GM23338 (cell line): ENCODE data around the gene OBSCN. TPM values are rescaled to one million over a fixed set of nuclear protein-coding genes. Genes with fewer than 3 reads are reported as not detected.
"Not testable (repeated sequence)": the region's sequence is repeated elsewhere in the genome, so short reads cannot be mapped to it uniquely, and the experiment has no call there.

Experiments used
- ATAC-seq: fragments of 200-7000 bp; cut with Tn5 transposase; 3 replicates; pipeline ENCODE4 v1.9.1; 2020
- DNase-seq: peaks from one replicate; pipeline ENCODE4 v3.0.0-alpha.2; 2015; ENCODE audit warnings: low spot score
- H2AFZ ChIP-seq: fragments of 200-600 bp; sonication (generic); 2 replicates; pipeline ENCODE4 v1.8.0; 2016; ENCODE audit warnings: antibody characterized with exemption, mild to moderate bottlenecking, moderate library complexity
- H3F3A ChIP-seq: fragments of 200-600 bp; sonication (generic); replicated peaks from 2 replicates; pipeline ENCODE4 v1.8.0; 2017; ENCODE audit warnings: antibody characterized with exemption, mixed run types, low read depth
- H3K27ac ChIP-seq: fragments of 200-600 bp; sonication (generic); 2 replicates; pipeline ENCODE4 v1.6.1; 2016; ENCODE audit warnings: low read depth
- H3K27me3 ChIP-seq: fragments of 200-600 bp; sonication (generic); 2 replicates; pipeline ENCODE4 v1.8.0; 2016; ENCODE audit warnings: mild to moderate bottlenecking, mixed run types, moderate library complexity; ENCODE audit not compliant: insufficient read depth
- H3K36me3 ChIP-seq: fragments of 200-600 bp; sonication (generic); 2 replicates; pipeline ENCODE4 v1.8.0; 2016; ENCODE audit warnings: mild to moderate bottlenecking; ENCODE audit not compliant: insufficient read depth
- H3K4me1 ChIP-seq: fragments of 200-600 bp; sonication (generic); 2 replicates; pipeline ENCODE4 v1.8.0; 2016; ENCODE audit warnings: mild to moderate bottlenecking, moderate library complexity; ENCODE audit not compliant: insufficient read depth
- H3K4me2 ChIP-seq: fragments of 200-600 bp; sonication (generic); 2 replicates; pipeline ENCODE4 v1.7.1; 2017; ENCODE audit warnings: mixed run types
- H3K4me3 ChIP-seq: fragments of 200-600 bp; sonication (generic); 2 replicates; pipeline ENCODE4 v1.6.1; 2016; ENCODE audit warnings: mixed run types
- H3K79me2 ChIP-seq: fragments of 200-600 bp; sonication (generic); replicated peaks from 2 replicates; pipeline ENCODE4 v1.8.0; 2017; ENCODE audit warnings: mild to moderate bottlenecking; ENCODE audit not compliant: insufficient read depth
- H3K9me2 ChIP-seq: fragments of 200-600 bp; sonication (generic); 2 replicates; pipeline ENCODE4 v1.8.0; 2017; ENCODE audit not compliant: insufficient read depth
- H4K20me1 ChIP-seq: fragments of 200-600 bp; sonication (generic); replicated peaks from 2 replicates; pipeline ENCODE4 v1.8.0; 2017; ENCODE audit warnings: mild to moderate bottlenecking; ENCODE audit not compliant: insufficient read depth
- H3K27ac Mint-ChIP-seq: 2 replicates; pipeline ENCODE4 v1.8.0; 2020; ENCODE audit warnings: inconsistent platforms, mild to moderate bottlenecking, moderate library complexity, mixed read lengths
- H3K27me3 Mint-ChIP-seq: 3 replicates; pipeline ENCODE4 v1.8.0; 2022; ENCODE audit warnings: low read depth, mild to moderate bottlenecking, moderate library complexity, mixed read lengths, inconsistent platforms; ENCODE audit not compliant: insufficient read depth, poor library complexity
- H3K36me3 Mint-ChIP-seq: 3 replicates; pipeline ENCODE4 v1.8.0; 2021; ENCODE audit warnings: low read depth, mild to moderate bottlenecking, inconsistent platforms, moderate library complexity, mixed read lengths
- H3K4me1 Mint-ChIP-seq: 3 replicates; pipeline ENCODE4 v1.8.0; 2020; ENCODE audit warnings: mild to moderate bottlenecking, inconsistent platforms, mixed read lengths
- H3K4me3 Mint-ChIP-seq: 3 replicates; pipeline ENCODE4 v1.8.0; 2021; ENCODE audit warnings: moderate library complexity, mild to moderate bottlenecking, inconsistent platforms, mixed read lengths
- H3K9me3 Mint-ChIP-seq: 3 replicates; pipeline ENCODE4 v1.8.0; 2020; ENCODE audit warnings: moderate library complexity, mild to moderate bottlenecking, inconsistent platforms, mixed read lengths
- CREB1 ChIP-seq: fragments of 250-450 bp; sonication (Bioruptor Pico); IDR thresholded peaks from 2 replicates; pipeline ENCODE4 v1.5.0; 2020; ENCODE audit warnings: low read depth, mild to moderate bottlenecking, moderate library complexity
- CTCF ChIP-seq, 2 experiments: fragments of 200-600 bp in 1 of 2; sonication (generic) in 1 of 2; conservative IDR thresholded peaks; 2 replicates each; pipeline versions ENCODE4 v1.5.1 to v1.6.1; 2016 to 2017; ENCODE audit warnings: antibody characterized with exemption in 2 of 2, low read depth in 2 of 2, mild to moderate bottlenecking in 2 of 2, moderate library complexity in 1 of 2
- ETS1 ChIP-seq: IDR thresholded peaks from 2 replicates; pipeline ENCODE4 v1.6.1; 2016; ENCODE audit warnings: antibody characterized with exemption
- EZH2phosphoT487 ChIP-seq: fragments of 200-600 bp; sonication (generic); IDR thresholded peaks from one replicate; pipeline ENCODE4 v1.8.1; 2018; ENCODE audit warnings: antibody characterized with exemption; ENCODE audit not compliant: unreplicated experiment
- JUNB ChIP-seq: IDR thresholded peaks from one replicate; pipeline ENCODE4 v1.6.1; 2016; ENCODE audit warnings: antibody characterized with exemption; ENCODE audit not compliant: unreplicated experiment
- POLR2AphosphoS5 ChIP-seq: IDR thresholded peaks from 2 replicates; pipeline ENCODE4 v1.6.1; 2016; ENCODE audit warnings: antibody characterized with exemption, low read depth
- STAT1 ChIP-seq: IDR thresholded peaks from one replicate; pipeline ENCODE4 v1.6.1; 2016; ENCODE audit warnings: antibody characterized with exemption; ENCODE audit not compliant: unreplicated experiment
- ZNF114 ChIP-seq: fragments of 250-450 bp; sonication (Bioruptor Pico); IDR thresholded peaks from 2 replicates; pipeline ENCODE4 v1.5.0; 2020; ENCODE audit warnings: mild to moderate bottlenecking, moderate library complexity
- ZNF331 ChIP-seq: fragments of 250-450 bp; sonication (Bioruptor Pico); IDR thresholded peaks from 2 replicates; pipeline ENCODE4 v1.5.0; 2020; ENCODE audit warnings: low read depth, mild to moderate bottlenecking, moderate library complexity
- ZNF462 ChIP-seq: fragments of 250-450 bp; sonication (Bioruptor Pico); IDR thresholded peaks from 2 replicates; pipeline ENCODE4 v1.5.0; 2020; ENCODE audit warnings: mild to moderate bottlenecking, moderate library complexity
- polyA plus RNA-seq: library from polyadenylated mRNA; unstranded; fragments of >200 nt; fragmentation: Nextera tagmentation; extraction: Ambion mirVana; gene quantifications from 2 replicates; pipeline ENCODE4 v1.2.1, GENCODE V29; 2016
- total RNA-seq: library from RNA; depleted of rRNA; stranded (reverse); fragments of >200 nt; shearing (Covaris generic); gene quantifications from 2 replicates; pipeline ENCODE4 v1.2.3, GENCODE V29; 2014

OBSCN gene
- total and polyA plus RNA-seq, 2 experiments from 2014 or later, result 8.4 to 38.5 TPM

- Mint-ChIP-seq H3K4me1 (peaks cover 20% of the 10 kb centered on the region), H3K27me3 (peaks cover 11% of the 10 kb centered on the region)
- not testable (repeated sequence) for H3K27ac Mint-ChIP-seq, H3K36me3 ChIP-seq, H3F3A ChIP-seq, H3K79me2 ChIP-seq, H3K36me3 Mint-ChIP-seq, H3K4me3 ChIP-seq, DNase-seq, H2AFZ ChIP-seq, H3K4me1 ChIP-seq, H3K9me3 Mint-ChIP-seq, H3K4me3 Mint-ChIP-seq, H3K27ac ChIP-seq, H4K20me1 ChIP-seq, H3K27me3 ChIP-seq, H3K9me2 ChIP-seq, H3K4me2 ChIP-seq
- peak; percentile 35 for ATAC-seq
Observed at GRCh38 chr1:228269431-228269830, 61.6 kb downstream of the OBSCN start.

GRCh38 chr1:228270032-228270431, 62.2 kb downstream of the OBSCN start:
- no peak for DNase-seq
- Mint-ChIP-seq H3K36me3 (no peaks in the 10 kb centered on the region), H3K27ac (no peak overlapping the region), H3K4me3 (no peak overlapping the region), H3K27me3 (peaks cover 16% of the 10 kb centered on the region), H3K9me3 (no peaks in the 10 kb centered on the region), H3K4me1 (peaks cover 14% of the 10 kb centered on the region)
- H3K27me3 ChIP-seq, result peaks cover 5% of the 10 kb centered on the region; the same call in 1 of the 2 replicates
- H3K36me3 ChIP-seq, result no peaks in the 10 kb centered on the region
- H2AFZ ChIP-seq, result no peak overlapping the region
- H3K4me1 ChIP-seq, result no peaks in the 10 kb centered on the region
- no peak overlapping the region for H3K4me2 ChIP-seq
- no peaks in the 10 kb centered on the region for H3K79me2 ChIP-seq
- H3K27ac ChIP-seq, result no peak overlapping the region
- H3K4me3 ChIP-seq, result no peak overlapping the region
- H3F3A ChIP-seq, result 0 out of 2 replicates have a peak, but pooled peaks cover 3% of the 10 kb centered on the region
- no peaks in the 10 kb centered on the region for H4K20me1 ChIP-seq
- no peak for ATAC-seq
- no peaks in the 10 kb centered on the region for H3K9me2 ChIP-seq
- TF ChIP-seq STAT1 (no peak), EZH2phosphoT487 (no peak), ZNF114 (CRISPR knock-in tag) (no peak), ZNF331 (CRISPR knock-in tag) (no peak), ETS1 (no peak), CREB1 (CRISPR knock-in tag) (no peak), CTCF (conservative IDR thresholded peaks at IDR 0.05; ENCODE audit: low read depth in 2 of 2) (no peak), ZNF462 (CRISPR knock-in tag) (no peak), JUNB (no peak), POLR2AphosphoS5 (no peak)
